Activated CD8-positive, alpha-beta T cell treated with anti-CD3 and anti-CD28 coated beads, Interleukin-2, amount 10 ng/mL, durations not matched to agents 7 days and 5 days (primary cell): ENCODE measurements around the gene OPRL1. TPM values are rescaled to one million over a fixed set of nuclear protein-coding genes. Genes with fewer than 3 reads are reported as not detected.
"Not testable (repeated sequence)": the region's sequence is repeated elsewhere in the genome, so short reads cannot be mapped to it uniquely, and the experiment has no call there.

Experiments
- ATAC-seq: fragments of 150-1000 bp; cut with Tn5 transposase; one replicate; pipeline ENCODE4 v1.10.0; 2021; ENCODE audit warnings: moderate library complexity
- CTCF ChIA-PET: fragments of 350-600 bp; sonication (Branson Sonifier 250); formaldehyde crosslinking; loops from one replicate; lab custom pipeline; 2021; ENCODE audit warnings: antibody characterized with exemption; lab: Charles Lee
- POLR2A ChIA-PET: fragments of 350-600 bp; sonication (Branson Sonifier 250); formaldehyde crosslinking; loops from one replicate; lab custom pipeline; 2021; ENCODE audit warnings: antibody characterized with exemption; lab: Charles Lee
- DNase-seq: peaks from one replicate; pipeline ENCODE4 v3.0.0-alpha.2; 2020
- H3K27ac Mint-ChIP-seq: one replicate; pipeline ENCODE4 v1.8.0; 2021; ENCODE audit warnings: mild to moderate bottlenecking, mixed read lengths
- H3K27me3 Mint-ChIP-seq: one replicate; pipeline ENCODE4 v1.8.0; 2021; ENCODE audit warnings: low read depth, mixed read lengths
- H3K36me3 Mint-ChIP-seq: one replicate; pipeline ENCODE4 v1.8.0; 2021; ENCODE audit warnings: low read depth, mixed read lengths
- H3K4me1 Mint-ChIP-seq: one replicate; pipeline ENCODE4 v1.8.0; 2021; ENCODE audit warnings: low read depth, mixed read lengths
- H3K4me3 Mint-ChIP-seq: one replicate; pipeline ENCODE4 v1.8.0; 2021; ENCODE audit warnings: mild to moderate bottlenecking, mixed read lengths
- H3K9me3 Mint-ChIP-seq: one replicate; pipeline ENCODE4 v1.8.0; 2022; ENCODE audit warnings: mixed read lengths; ENCODE audit not compliant: insufficient read depth
- total RNA-seq, 2 experiments: library from RNA; stranded (reverse); gene quantifications; one replicate each; pipeline ENCODE4 v1.2.3, GENCODE V29; 2021

OPRL1 gene
- total RNA-seq, 2 experiments from 2014 or later, result 1.5 to 2.0 TPM

- Mint-ChIP-seq H3K27me3 (peaks cover 3% of the 10 kb centered on the region), H3K9me3 (no peaks in the 10 kb centered on the region), H3K27ac (no peak overlapping the region), H3K4me3 (no peak overlapping the region), H3K4me1 (no peaks in the 10 kb centered on the region), H3K36me3 (no peaks in the 10 kb centered on the region)
- DNase-seq (no peak), ATAC-seq (no peak)
- ChIA-PET POLR2A (no interaction called here), CTCF (no interaction called here)
Measured at GRCh38 chr20:64133951-64134407, 54.1 kb downstream of the OPRL1 start.

- POLR2A ChIA-PET, result not testable (repeated sequence)
Measured at GRCh38 chr20:64134744-64135143, 54.9 kb downstream of the OPRL1 start.

GRCh38 chr20:64136004-64136710 lies 56.3 kb downstream of the OPRL1 start:
- no peak for DNase-seq
- Mint-ChIP-seq H3K27me3 (no peaks in the 10 kb centered on the region), H3K36me3 (no peaks in the 10 kb centered on the region), H3K27ac (no peak overlapping the region), H3K9me3 (no peaks in the 10 kb centered on the region), H3K4me1 (no peaks in the 10 kb centered on the region), H3K4me3 (no peak overlapping the region)
- ATAC-seq, result no peak
- ChIA-PET CTCF (no interaction called here), POLR2A (no interaction called here)

More at GRCh38 chr20:64134744-64135143, 54.9 kb downstream of the OPRL1 start:
- H3K27me3 Mint-ChIP-seq, H3K4me3 Mint-ChIP-seq, CTCF ChIA-PET, H3K36me3 Mint-ChIP-seq, ATAC-seq, H3K9me3 Mint-ChIP-seq, DNase-seq, H3K27ac Mint-ChIP-seq, H3K4me1 Mint-ChIP-seq: not testable (repeated sequence)

- Mint-ChIP-seq H3K4me3 (no peak overlapping the region), H3K4me1 (no peaks in the 10 kb centered on the region), H3K36me3 (no peaks in the 10 kb centered on the region), H3K27me3 (no peaks in the 10 kb centered on the region), H3K9me3 (no peaks in the 10 kb centered on the region), H3K27ac (no peak overlapping the region)
- ATAC-seq (no peak), DNase-seq (no peak)
- ChIA-PET POLR2A (no interaction called here), CTCF (no interaction called here)
Measured at GRCh38 chr20:64137598-64138031, 57.7 kb downstream of the OPRL1 start.

GRCh38 chr20:64138276-64138815 lies 58.5 kb downstream of the OPRL1 start:
- no peak for ATAC-seq
- Mint-ChIP-seq H3K4me1 (no peaks in the 10 kb centered on the region), H3K27me3 (no peaks in the 10 kb centered on the region), H3K4me3 (no peak overlapping the region), H3K27ac (no peak overlapping the region), H3K36me3 (no peaks in the 10 kb centered on the region), H3K9me3 (no peaks in the 10 kb centered on the region)
- ChIA-PET POLR2A (no interaction called here), CTCF (no interaction called here)
- no peak for DNase-seq

- Mint-ChIP-seq H3K27me3 (no peaks in the 10 kb centered on the region), H3K27ac (no peak overlapping the region), H3K4me3 (no peak overlapping the region), H3K9me3 (no peaks in the 10 kb centered on the region), H3K36me3 (no peaks in the 10 kb centered on the region), H3K4me1 (no peaks in the 10 kb centered on the region)
- ChIA-PET CTCF (no interaction called here), POLR2A (no interaction called here)
- no peak for DNase-seq
- ATAC-seq, result no peak
Measured at GRCh38 chr20:64139199-64140060, 59.5 kb downstream of the OPRL1 start.

GRCh38 chr20:64140061-64140931 lies 60.4 kb downstream of the OPRL1 start:
- Mint-ChIP-seq H3K4me3 (no peak overlapping the region), H3K27ac (no peak overlapping the region), H3K4me1 (no peaks in the 10 kb centered on the region), H3K9me3 (no peaks in the 10 kb centered on the region), H3K27me3 (no peaks in the 10 kb centered on the region), H3K36me3 (peaks cover 2% of the 10 kb centered on the region)
- ATAC-seq (no peak), DNase-seq (no peak)
- ChIA-PET CTCF (no interaction called here), POLR2A (no interaction called here)

- CTCF ChIA-PET, result no interaction called here
- no peak overlapping the region for H3K4me3 Mint-ChIP-seq
- DNase-seq (no peak), ATAC-seq (no peak)
- H3K36me3 Mint-ChIP-seq, result peaks cover 2% of the 10 kb centered on the region
- no peak overlapping the region for H3K27ac Mint-ChIP-seq
- no peaks in the 10 kb centered on the region for H3K4me1 Mint-ChIP-seq
- no peaks in the 10 kb centered on the region for H3K27me3 Mint-ChIP-seq
- H3K9me3 Mint-ChIP-seq, result no peaks in the 10 kb centered on the region
- POLR2A ChIA-PET, result no interaction called here
Measured at GRCh38 chr20:64140956-64141355, 61.1 kb downstream of the OPRL1 start.

- no peaks in the 10 kb centered on the region for H3K4me1 Mint-ChIP-seq
- CTCF ChIA-PET, result interaction anchor here (0.7 kb wide), 1 partner anchor 59 kb away, joined by 3 read pairs; the partner anchor contains the start of gene LKAAEAR1
- no peak overlapping the region for H3K4me3 Mint-ChIP-seq
- no peak overlapping the region for H3K27ac Mint-ChIP-seq
- POLR2A ChIA-PET, result no interaction called here
- H3K9me3 Mint-ChIP-seq, result no peaks in the 10 kb centered on the region
- ATAC-seq, result no peak
- H3K27me3 Mint-ChIP-seq, result no peaks in the 10 kb centered on the region
- peaks cover 2% of the 10 kb centered on the region for H3K36me3 Mint-ChIP-seq
- no peak for DNase-seq
Measured at GRCh38 chr20:64142590-64142989, 62.7 kb downstream of the OPRL1 start.

GRCh38 chr20:64143018-64143801 lies 63.3 kb downstream of the OPRL1 start:
- ATAC-seq (no peak), DNase-seq (no peak)
- Mint-ChIP-seq H3K9me3 (no peaks in the 10 kb centered on the region), H3K36me3 (peaks cover 2% of the 10 kb centered on the region), H3K27me3 (no peaks in the 10 kb centered on the region), H3K27ac (peak overlapping the region; percentile 11), H3K4me1 (no peaks in the 10 kb centered on the region), H3K4me3 (no peak overlapping the region)
- POLR2A ChIA-PET, result no interaction called here
- CTCF ChIA-PET, result no interaction called here
